Measurements from ENCODE around the gene ACOT7. TPM values are rescaled to one million over a fixed set of nuclear protein-coding genes. Genes with fewer than 3 reads are reported as not detected.

ACOT7 gene
- total and polyA plus RNA-seq, 2 of the 13 experiments (the other 11 are each of a cell fraction or from before 2014, with no cell fraction given), result 33.0 to 55.8 TPM

GRCh38 chr1:6359216-6360116 lies 34.1 kb downstream of the ACOT7 start (continued):
- TF ChIP-seq JUNB (CRISPR knock-in tag; IDR thresholded peaks at IDR 0.05; ENCODE audit: borderline replicate concordance), result no peak
- TF ChIP-seq FOXA1 (IDR thresholded peaks at IDR 0.05), result no peak
- 0 out of 2 replicates have a peak, but pooled peaks have one; percentile 5 for TF ChIP-seq FOXA1 (CRISPR knock-in tag; IDR thresholded peaks at IDR 0.05)
- no peak; the same call in 1 of the 2 replicates for TF ChIP-seq MEF2D (CRISPR knock-in tag; IDR thresholded peaks at IDR 0.05)
- no peak for TF ChIP-seq JUND (CRISPR knock-in tag; IDR thresholded peaks at IDR 0.05)
- TF ChIP-seq XBP1 (CRISPR knock-in tag; IDR thresholded peaks at IDR 0.05), result no peak
- no peak for TF ChIP-seq ESRRA (CRISPR knock-in tag; IDR thresholded peaks at IDR 0.05; ENCODE audit: low read depth)
- TF ChIP-seq CC2D1A (CRISPR knock-in tag; IDR thresholded peaks at IDR 0.05), result no peak
- 0 out of 2 replicates have a peak, but pooled peaks have one; percentile 31 for TF ChIP-seq KDM3A (CRISPR knock-in tag; IDR thresholded peaks at IDR 0.05; ENCODE audit: low read depth)
- peak; percentile 65; the same call in 1 of the 2 replicates for TF ChIP-seq SPEN (CRISPR knock-in tag; IDR thresholded peaks at IDR 0.05; ENCODE audit: low read depth)
- no peak for TF ChIP-seq ZNF18 (CRISPR knock-in tag; IDR thresholded peaks at IDR 0.05; ENCODE audit: insufficient replicate concordance)
- no peak for TF ChIP-seq ZNF816 (CRISPR knock-in tag; IDR thresholded peaks at IDR 0.05; ENCODE audit: borderline replicate concordance)
- no peak for TF ChIP-seq ZNF878 (CRISPR knock-in tag; IDR thresholded peaks at IDR 0.05)
- TF ChIP-seq THAP7 (CRISPR knock-in tag; IDR thresholded peaks at IDR 0.05), result no peak
- TF ChIP-seq ZFP37 (CRISPR knock-in tag; IDR thresholded peaks at IDR 0.05; ENCODE audit: borderline replicate concordance), result no peak
- TF ChIP-seq ZNF841 (CRISPR knock-in tag; IDR thresholded peaks at IDR 0.05; ENCODE audit: borderline replicate concordance), result no peak
- no peak for TF ChIP-seq SYNCRIP (IDR thresholded peaks at IDR 0.05; ENCODE audit: insufficient read depth, low read depth, low read length)
- TF ChIP-seq ZNF331 (CRISPR knock-in tag; IDR thresholded peaks at IDR 0.05), result peak; percentile 66; the same call in 1 of the 2 replicates
- peak; percentile 30; the same call in 1 of the 2 replicates for TF ChIP-seq ETV5 (CRISPR knock-in tag; IDR thresholded peaks at IDR 0.05; ENCODE audit: borderline replicate concordance)
- peak; percentile 42 for TF ChIP-seq HNRNPLL (IDR thresholded peaks at IDR 0.05; ENCODE audit: low read depth, low read length, poor library complexity, severe bottlenecking)
- TF ChIP-seq ETS1 (CRISPR knock-in tag; IDR thresholded peaks at IDR 0.05), result no peak
- TF ChIP-seq ZNF512 (CRISPR knock-in tag; IDR thresholded peaks at IDR 0.05), result no peak
- TF ChIP-seq MYPOP (CRISPR knock-in tag; IDR thresholded peaks at IDR 0.05), result no peak

All from HepG2 (cell line).